Osteoblast (primary cell): ENCODE measurements around the gene SLC2A9. TPM values are rescaled to one million over a fixed set of nuclear protein-coding genes. Genes with fewer than 3 reads are reported as not detected.

ENCODE experiments used
- DNase-seq: peaks from one replicate; pipeline ENCODE4 v3.0.0; 2011; ENCODE audit warnings: low spot score, mixed read lengths; ENCODE audit not compliant: insufficient read length; ENCODE audit errors: missing footprints
- H2AFZ ChIP-seq: 2 replicates; pipeline ENCODE4 v1.6.0; 2011; ENCODE audit warnings: mild to moderate bottlenecking, low read length
- H3K27ac ChIP-seq: 2 replicates; pipeline ENCODE4 v1.5.1; 2011; ENCODE audit warnings: mild to moderate bottlenecking, low read depth, low read length, moderate library complexity
- H3K27me3 ChIP-seq: 2 replicates; pipeline ENCODE4 v1.6.0; 2012; ENCODE audit warnings: mild to moderate bottlenecking, control low read depth, inconsistent platforms, low read length, moderate library complexity; ENCODE audit not compliant: insufficient read depth
- H3K36me3 ChIP-seq: 2 replicates; pipeline ENCODE4 v1.5.1; 2011; ENCODE audit warnings: mild to moderate bottlenecking, low read length, control low read depth, moderate library complexity; ENCODE audit not compliant: insufficient read depth
- H3K4me1 ChIP-seq: 2 replicates; pipeline ENCODE4 v1.5.1; 2011; ENCODE audit warnings: mild to moderate bottlenecking, low read length, control low read depth, moderate library complexity; ENCODE audit not compliant: insufficient read depth
- H3K4me2 ChIP-seq: 2 replicates; pipeline ENCODE4 v1.6.0; 2011; ENCODE audit warnings: mild to moderate bottlenecking, low read length; ENCODE audit not compliant: insufficient read depth
- H3K4me3 ChIP-seq: fragments of 200-600 bp; sonication (generic); 3 replicates; pipeline ENCODE4 v1.5.1; 2012; ENCODE audit warnings: mild to moderate bottlenecking, low read length, inconsistent platforms; ENCODE audit not compliant: insufficient read depth
- H3K79me2 ChIP-seq: 2 replicates; pipeline ENCODE4 v1.6.0; 2012; ENCODE audit warnings: mild to moderate bottlenecking, low read length, control low read depth, inconsistent platforms; ENCODE audit not compliant: insufficient read depth
- H3K9me3 ChIP-seq: 2 replicates; pipeline ENCODE4 v1.5.1; 2011; ENCODE audit warnings: low read depth, low read length, control low read depth
- H4K20me1 ChIP-seq: 2 replicates; pipeline ENCODE4 v1.6.0; 2012; ENCODE audit warnings: mild to moderate bottlenecking, low read length, control low read depth; ENCODE audit not compliant: insufficient read depth
- total RNA-seq: library from RNA; depleted of rRNA; stranded (reverse); fragments of >200 nt; gene quantifications from 2 replicates; pipeline ENCODE4 v1.2.3, GENCODE V29; 2012
- TF ChIP-seq, protein P1 (sequence below): IDR thresholded peaks from 2 replicates; pipeline ENCODE4 v1.5.1; 2011; ENCODE audit warnings: mild to moderate bottlenecking, low read depth, low read length, moderate library complexity; ENCODE audit errors: extremely low read depth

Gene SLC2A9
- total RNA-seq, 1 donor, result 2.5 TPM

DNA sequence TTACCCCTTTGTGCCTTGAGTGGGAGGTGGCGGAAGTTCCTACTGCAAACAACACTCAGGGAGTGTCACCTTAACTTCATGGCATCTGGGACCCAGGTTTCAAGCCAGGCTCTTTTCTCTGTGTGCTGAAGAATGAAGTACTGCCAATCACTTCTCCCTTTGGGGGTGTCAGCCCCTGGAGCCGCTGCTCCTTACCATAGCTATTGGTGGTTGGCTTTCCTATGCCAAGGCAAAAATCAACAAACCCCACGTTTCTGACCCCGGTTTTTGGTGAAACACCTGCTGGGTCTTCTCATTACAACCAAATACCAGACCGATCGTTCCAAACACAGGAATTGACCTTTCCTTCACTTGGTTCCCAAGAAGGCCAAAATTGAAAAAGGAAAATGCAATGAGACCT is 19.7 kb upstream of the SLC2A9 start:
- Histone ChIP-seq H3K27ac (no peak overlapping the region), H2AFZ (no peak overlapping the region), H3K79me2 (no peaks in the 10 kb centered on the region), H3K36me3 (no peaks in the 10 kb centered on the region), H3K4me1 (no peaks in the 10 kb centered on the region), H3K4me3 (no peak overlapping the region), H3K4me2 (no peak overlapping the region), H3K27me3 (peaks cover 3% of the 10 kb centered on the region), H3K9me3 (no peaks in the 10 kb centered on the region), H4K20me1 (no peaks in the 10 kb centered on the region)
- TF ChIP-seq, protein P1, sequence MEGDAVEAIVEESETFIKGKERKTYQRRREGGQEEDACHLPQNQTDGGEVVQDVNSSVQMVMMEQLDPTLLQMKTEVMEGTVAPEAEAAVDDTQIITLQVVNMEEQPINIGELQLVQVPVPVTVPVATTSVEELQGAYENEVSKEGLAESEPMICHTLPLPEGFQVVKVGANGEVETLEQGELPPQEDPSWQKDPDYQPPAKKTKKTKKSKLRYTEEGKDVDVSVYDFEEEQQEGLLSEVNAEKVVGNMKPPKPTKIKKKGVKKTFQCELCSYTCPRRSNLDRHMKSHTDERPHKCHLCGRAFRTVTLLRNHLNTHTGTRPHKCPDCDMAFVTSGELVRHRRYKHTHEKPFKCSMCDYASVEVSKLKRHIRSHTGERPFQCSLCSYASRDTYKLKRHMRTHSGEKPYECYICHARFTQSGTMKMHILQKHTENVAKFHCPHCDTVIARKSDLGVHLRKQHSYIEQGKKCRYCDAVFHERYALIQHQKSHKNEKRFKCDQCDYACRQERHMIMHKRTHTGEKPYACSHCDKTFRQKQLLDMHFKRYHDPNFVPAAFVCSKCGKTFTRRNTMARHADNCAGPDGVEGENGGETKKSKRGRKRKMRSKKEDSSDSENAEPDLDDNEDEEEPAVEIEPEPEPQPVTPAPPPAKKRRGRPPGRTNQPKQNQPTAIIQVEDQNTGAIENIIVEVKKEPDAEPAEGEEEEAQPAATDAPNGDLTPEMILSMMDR, result no peak
- DNase-seq, result no peak

DNA sequence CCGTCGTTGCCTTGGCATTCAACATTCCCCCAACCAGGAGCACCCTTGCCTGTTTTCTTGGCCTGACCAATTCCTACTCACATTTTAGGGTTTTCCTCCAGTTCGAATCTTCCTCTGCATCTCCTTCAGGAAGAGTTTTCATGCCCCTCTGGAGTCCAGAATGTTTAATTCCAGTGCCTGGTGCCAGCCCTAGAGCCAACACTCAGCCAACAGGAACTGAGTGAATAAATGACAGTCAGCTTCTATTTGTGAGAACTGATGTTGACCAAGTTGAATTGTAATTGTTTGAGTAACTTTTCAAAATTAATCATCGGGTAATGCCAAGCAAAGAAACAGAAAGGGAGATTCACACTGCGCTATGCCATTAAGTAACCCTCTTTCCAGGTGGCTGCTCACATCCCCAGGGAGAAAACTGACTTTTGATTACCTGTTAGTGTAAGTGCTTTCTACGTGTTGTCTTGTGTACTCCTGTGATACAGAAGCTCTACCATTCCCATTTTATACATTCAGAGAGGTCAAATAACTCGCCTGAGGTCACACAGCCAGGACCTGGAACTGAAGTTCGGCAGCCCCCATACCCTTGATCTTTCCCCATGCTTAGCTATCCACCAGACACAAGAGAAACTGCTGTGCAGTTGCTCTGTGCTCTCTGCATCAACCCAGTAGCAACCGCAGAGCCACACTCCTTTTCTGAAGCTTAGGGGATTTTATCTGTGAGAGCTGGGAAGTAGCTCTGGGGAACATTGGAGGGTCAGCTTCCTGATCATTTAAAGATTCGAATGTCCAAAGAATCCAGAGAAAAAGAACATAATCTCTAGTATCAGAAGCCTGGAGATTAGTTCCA is 19.0 kb upstream of the SLC2A9 start:
- no peaks in the 10 kb centered on the region for H3K9me3 ChIP-seq
- TF ChIP-seq, protein P1, result no peak
- H3K4me2 ChIP-seq, result no peak overlapping the region
- no peak overlapping the region for H3K27ac ChIP-seq
- H3K79me2 ChIP-seq, result no peaks in the 10 kb centered on the region
- no peak overlapping the region for H2AFZ ChIP-seq
- DNase-seq, result no peak
- H3K27me3 ChIP-seq, result peaks cover 3% of the 10 kb centered on the region
- no peaks in the 10 kb centered on the region for H4K20me1 ChIP-seq
- H3K36me3 ChIP-seq, result no peaks in the 10 kb centered on the region
- H3K4me3 ChIP-seq, result no peak overlapping the region
- no peaks in the 10 kb centered on the region for H3K4me1 ChIP-seq

- Histone ChIP-seq H3K36me3 (no peaks in the 10 kb centered on the region), H3K79me2 (no peaks in the 10 kb centered on the region), H4K20me1 (no peaks in the 10 kb centered on the region), H3K27me3 (peaks cover 3% of the 10 kb centered on the region), H3K4me3 (no peak overlapping the region), H2AFZ (no peak overlapping the region), H3K9me3 (no peaks in the 10 kb centered on the region), H3K27ac (no peak overlapping the region), H3K4me2 (no peak overlapping the region), H3K4me1 (peaks cover 23% of the 10 kb centered on the region)
- no peak for DNase-seq
- TF ChIP-seq, protein P1, result no peak
Measured at GRCh38 chr4:10036807-10037342, 15.6 kb upstream of the SLC2A9 start.

- DNase-seq, result no peak
- no peaks in the 10 kb centered on the region for H3K36me3 ChIP-seq
- no peaks in the 10 kb centered on the region for H4K20me1 ChIP-seq
- H3K27me3 ChIP-seq, result no peaks in the 10 kb centered on the region
- H3K79me2 ChIP-seq, result no peaks in the 10 kb centered on the region
- no peak overlapping the region for H3K4me2 ChIP-seq
- H3K4me3 ChIP-seq, result no peak overlapping the region
- H3K9me3 ChIP-seq, result no peaks in the 10 kb centered on the region
- H2AFZ ChIP-seq, result no peak overlapping the region
- H3K27ac ChIP-seq, result no peak overlapping the region
- H3K4me1 ChIP-seq, result peaks cover 25% of the 10 kb centered on the region
- TF ChIP-seq, protein P1, result no peak
Measured at GRCh38 chr4:10035130-10035529, 13.8 kb upstream of the SLC2A9 start.
